Neural cell (in vitro differentiated cells): ENCODE results near the gene MIXL1. TPM values are rescaled to one million over a fixed set of nuclear protein-coding genes. Genes with fewer than 3 reads are reported as not detected.
"Not testable (repeated sequence)": the region's sequence is repeated elsewhere in the genome, so short reads cannot be mapped to it uniquely, and the experiment has no call there.

Experiments
- H2AFZ ChIP-seq: fragments of 200-600, 300-800 bp; sonication (generic), shearing (Covaris generic); 2 replicates; pipeline ENCODE4 v1.6.0; 2014; ENCODE audit warnings: low read depth, mild to moderate bottlenecking, antibody characterized with exemption, low read length, moderate library complexity
- H3F3A ChIP-seq: fragments of 200-600 bp; shearing (Covaris generic); 2 replicates; pipeline ENCODE4 v1.6.1; 2016; ENCODE audit warnings: mild to moderate bottlenecking, moderate library complexity, mixed read lengths, antibody characterized with exemption, low read length; ENCODE audit not compliant: insufficient read depth, poor library complexity, severe bottlenecking
- H3K27ac ChIP-seq: fragments of 200-600, 300-800 bp; sonication (generic), shearing (Covaris generic); 2 replicates; pipeline ENCODE4 v1.5.1; 2014; ENCODE audit warnings: mild to moderate bottlenecking, low read length, moderate library complexity
- H3K27me3 ChIP-seq: fragments of 300-800, 200-600 bp; sonication (generic), shearing (Covaris generic); 2 replicates; pipeline ENCODE4 v1.6.0; 2014; ENCODE audit warnings: mild to moderate bottlenecking, low read depth, low read length, moderate library complexity; ENCODE audit not compliant: insufficient read depth
- H3K36me3 ChIP-seq: fragments of 300-800, 200-600 bp; sonication (generic), shearing (Covaris generic); 2 replicates; pipeline ENCODE4 v1.5.1; 2014; ENCODE audit warnings: mild to moderate bottlenecking, antibody characterized with exemption, low read length, moderate library complexity; ENCODE audit not compliant: insufficient read depth
- H3K4me2 ChIP-seq: fragments of 300-800, 200-600 bp; sonication (generic), shearing (Covaris generic); 2 replicates; pipeline ENCODE4 v1.6.0; 2014; ENCODE audit warnings: mild to moderate bottlenecking, low read length
- H3K4me3 ChIP-seq: fragments of 300-800, 200-600 bp; sonication (generic), shearing (Covaris generic); 2 replicates; pipeline ENCODE4 v1.5.1; 2014; ENCODE audit warnings: mild to moderate bottlenecking, low read length, moderate library complexity
- H3K79me2 ChIP-seq: fragments of 200-600 bp; shearing (Covaris generic); replicated peaks from 2 replicates; pipeline ENCODE4 v1.6.0; 2014; ENCODE audit warnings: mild to moderate bottlenecking, low read length, moderate library complexity; ENCODE audit not compliant: insufficient read depth
- H3K9ac ChIP-seq: fragments of 300-800, 200-600 bp; sonication (generic), shearing (Covaris generic); 2 replicates; pipeline ENCODE4 v1.6.1; 2016; ENCODE audit warnings: mild to moderate bottlenecking, low read length, mixed read lengths
- H3K9me2 ChIP-seq: fragments of 200-600 bp; shearing (Covaris generic); 2 replicates; pipeline ENCODE4 v1.6.1; 2016; ENCODE audit warnings: mild to moderate bottlenecking, low read length, mixed read lengths; ENCODE audit not compliant: insufficient read depth
- H3K9me3 ChIP-seq: fragments of 200-600, 300-800 bp; sonication (generic), shearing (Covaris generic); 2 replicates; pipeline ENCODE4 v1.6.1; 2016; ENCODE audit warnings: mild to moderate bottlenecking, mixed run types, low read length, moderate library complexity, mixed read lengths
- H4K20me1 ChIP-seq: fragments of 200-600 bp; shearing (Covaris generic); 2 replicates; pipeline ENCODE4 v1.6.1; 2016; ENCODE audit warnings: mild to moderate bottlenecking, mixed run types; ENCODE audit not compliant: insufficient read depth
- EP300 ChIP-seq: fragments of 450-650 bp; conservative IDR thresholded peaks from 2 replicates; pipeline ENCODE4 v1.6.1; 2014; ENCODE audit warnings: antibody characterized with exemption, mild to moderate bottlenecking, moderate library complexity; ENCODE audit not compliant: poor library complexity, severe bottlenecking
- MXI1 ChIP-seq: fragments of 450-650 bp; conservative IDR thresholded peaks from 2 replicates; pipeline ENCODE4 v1.6.1; 2014; ENCODE audit warnings: antibody characterized with exemption, mild to moderate bottlenecking; ENCODE audit not compliant: poor library complexity, severe bottlenecking
- POLR2AphosphoS5 ChIP-seq: IDR thresholded peaks from 2 replicates; pipeline ENCODE4 v1.6.1; 2012
- RAD21 ChIP-seq: fragments of 450-650 bp; conservative IDR thresholded peaks from 2 replicates; pipeline ENCODE4 v1.6.1; 2014; ENCODE audit warnings: antibody characterized with exemption, mild to moderate bottlenecking, moderate library complexity
- TAF1 ChIP-seq: IDR thresholded peaks from 2 replicates; pipeline ENCODE4 v1.6.1; 2012; ENCODE audit warnings: low read depth
- polyA plus RNA-seq: library from polyadenylated mRNA; depleted of rRNA; stranded (reverse); fragments of >200 nt; gene quantifications from 2 replicates; pipeline ENCODE4 v1.2.3, GENCODE V29; 2014
- TF ChIP-seq, protein P1 (sequence below): IDR thresholded peaks from 2 replicates; pipeline ENCODE4 v1.6.1; 2012; ENCODE audit warnings: borderline replicate concordance
- TF ChIP-seq, protein P2 (sequence below): fragments of 450-650 bp; IDR thresholded peaks from 2 replicates; pipeline ENCODE4 v1.5.1; 2014; ENCODE audit warnings: antibody characterized with exemption, mild to moderate bottlenecking, moderate library complexity; ENCODE audit not compliant: poor library complexity, severe bottlenecking

The MIXL1 gene
- polyA plus RNA-seq, 1 donor from 2014 or later, result not detected

DNA sequence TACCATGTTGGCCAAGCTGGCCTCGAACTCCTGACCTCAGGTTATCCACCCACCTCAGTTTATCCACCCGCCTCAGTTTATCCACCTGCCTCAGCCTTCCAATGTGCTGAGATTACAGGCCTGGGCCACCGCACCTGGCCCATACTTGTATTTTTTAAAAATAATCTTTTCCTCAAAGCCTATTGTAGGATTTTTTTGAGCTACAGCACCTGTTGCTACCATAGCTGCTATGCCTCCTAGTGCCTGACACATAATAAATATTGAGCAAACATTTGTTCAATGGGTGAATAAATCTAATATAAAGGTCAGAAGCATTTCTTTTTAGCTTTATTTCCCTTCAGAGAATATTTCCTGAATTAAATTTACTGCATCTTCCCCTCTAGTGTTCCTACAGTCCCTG lies 21.2 kb upstream of the MIXL1 start:
- no peaks in the 10 kb centered on the region for H3F3A ChIP-seq
- no peaks in the 10 kb centered on the region for H3K79me2 ChIP-seq
- no peak overlapping the region for H3K9ac ChIP-seq
- H3K9me2 ChIP-seq, result no peaks in the 10 kb centered on the region
- no peak overlapping the region for H3K4me3 ChIP-seq
- no peaks in the 10 kb centered on the region for H4K20me1 ChIP-seq
- no peaks in the 10 kb centered on the region for H3K9me3 ChIP-seq
- TF ChIP-seq RAD21 (no peak), MXI1 (no peak)
- TF ChIP-seq, protein P1, sequence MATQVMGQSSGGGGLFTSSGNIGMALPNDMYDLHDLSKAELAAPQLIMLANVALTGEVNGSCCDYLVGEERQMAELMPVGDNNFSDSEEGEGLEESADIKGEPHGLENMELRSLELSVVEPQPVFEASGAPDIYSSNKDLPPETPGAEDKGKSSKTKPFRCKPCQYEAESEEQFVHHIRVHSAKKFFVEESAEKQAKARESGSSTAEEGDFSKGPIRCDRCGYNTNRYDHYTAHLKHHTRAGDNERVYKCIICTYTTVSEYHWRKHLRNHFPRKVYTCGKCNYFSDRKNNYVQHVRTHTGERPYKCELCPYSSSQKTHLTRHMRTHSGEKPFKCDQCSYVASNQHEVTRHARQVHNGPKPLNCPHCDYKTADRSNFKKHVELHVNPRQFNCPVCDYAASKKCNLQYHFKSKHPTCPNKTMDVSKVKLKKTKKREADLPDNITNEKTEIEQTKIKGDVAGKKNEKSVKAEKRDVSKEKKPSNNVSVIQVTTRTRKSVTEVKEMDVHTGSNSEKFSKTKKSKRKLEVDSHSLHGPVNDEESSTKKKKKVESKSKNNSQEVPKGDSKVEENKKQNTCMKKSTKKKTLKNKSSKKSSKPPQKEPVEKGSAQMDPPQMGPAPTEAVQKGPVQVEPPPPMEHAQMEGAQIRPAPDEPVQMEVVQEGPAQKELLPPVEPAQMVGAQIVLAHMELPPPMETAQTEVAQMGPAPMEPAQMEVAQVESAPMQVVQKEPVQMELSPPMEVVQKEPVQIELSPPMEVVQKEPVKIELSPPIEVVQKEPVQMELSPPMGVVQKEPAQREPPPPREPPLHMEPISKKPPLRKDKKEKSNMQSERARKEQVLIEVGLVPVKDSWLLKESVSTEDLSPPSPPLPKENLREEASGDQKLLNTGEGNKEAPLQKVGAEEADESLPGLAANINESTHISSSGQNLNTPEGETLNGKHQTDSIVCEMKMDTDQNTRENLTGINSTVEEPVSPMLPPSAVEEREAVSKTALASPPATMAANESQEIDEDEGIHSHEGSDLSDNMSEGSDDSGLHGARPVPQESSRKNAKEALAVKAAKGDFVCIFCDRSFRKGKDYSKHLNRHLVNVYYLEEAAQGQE, result no peak
- no peaks in the 10 kb centered on the region for H3K36me3 ChIP-seq
- no peak overlapping the region for H3K4me2 ChIP-seq
- no peak overlapping the region for H2AFZ ChIP-seq
- H3K27me3 ChIP-seq, result no peaks in the 10 kb centered on the region
- no peak overlapping the region for H3K27ac ChIP-seq

DNA sequence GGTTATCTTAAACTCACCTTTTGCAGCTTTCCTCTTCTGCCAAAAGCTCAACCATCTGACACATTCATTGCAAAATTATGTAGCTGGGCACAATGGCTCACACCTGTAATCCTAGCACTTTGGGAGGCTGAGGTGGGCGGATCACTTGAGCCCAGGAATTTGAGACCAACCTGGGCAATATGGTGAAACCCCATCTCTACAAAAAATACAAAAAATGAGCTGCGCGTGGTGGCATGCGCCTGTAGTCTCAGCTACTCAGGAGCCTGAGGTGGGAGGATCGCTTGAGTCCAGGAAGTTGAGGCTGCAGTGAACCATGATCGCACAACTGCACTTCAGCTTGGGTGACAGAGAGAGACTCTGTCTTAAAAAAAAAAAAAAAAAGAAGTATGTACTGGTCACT lies 20.8 kb upstream of the MIXL1 start:
- not testable (repeated sequence) for H3K4me2 ChIP-seq, H3K9me2 ChIP-seq, H3K79me2 ChIP-seq, H3K9me3 ChIP-seq, H2AFZ ChIP-seq, H3F3A ChIP-seq, H3K27me3 ChIP-seq, H3K27ac ChIP-seq, H4K20me1 ChIP-seq, H3K36me3 ChIP-seq, H3K9ac ChIP-seq, H3K4me3 ChIP-seq

DNA sequence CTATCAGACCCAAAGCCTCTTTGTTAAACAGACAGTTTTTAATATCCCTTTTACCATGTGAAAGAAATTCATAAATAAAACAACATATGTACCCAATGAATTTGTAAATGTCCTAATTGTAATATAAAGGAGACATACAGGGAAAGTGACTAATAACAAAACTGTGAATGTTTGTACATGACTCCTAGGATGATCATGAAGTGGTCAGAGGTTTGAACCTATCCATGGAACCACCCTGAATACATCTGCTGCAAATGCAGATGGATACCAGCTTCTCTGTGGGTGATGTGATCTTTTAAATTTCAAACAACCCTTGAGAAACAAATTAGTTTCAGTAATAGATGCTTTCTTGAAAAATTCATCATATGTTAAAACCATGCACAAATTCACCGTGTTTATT lies 20.2 kb upstream of the MIXL1 start:
- Histone ChIP-seq H3K9ac (no peak overlapping the region), H3K27ac (no peak overlapping the region), H3K79me2 (no peaks in the 10 kb centered on the region), H3K4me2 (no peak overlapping the region), H3K36me3 (no peaks in the 10 kb centered on the region), H3K27me3 (no peaks in the 10 kb centered on the region), H3K4me3 (no peak overlapping the region), H4K20me1 (no peaks in the 10 kb centered on the region), H3K9me2 (no peaks in the 10 kb centered on the region), H3K9me3 (no peaks in the 10 kb centered on the region), H3F3A (no peaks in the 10 kb centered on the region), H2AFZ (no peak overlapping the region)
- TF ChIP-seq MXI1, result no peak
- no peak for TF ChIP-seq RAD21
- TF ChIP-seq POLR2AphosphoS5, result no peak
- TF ChIP-seq, protein P2, sequence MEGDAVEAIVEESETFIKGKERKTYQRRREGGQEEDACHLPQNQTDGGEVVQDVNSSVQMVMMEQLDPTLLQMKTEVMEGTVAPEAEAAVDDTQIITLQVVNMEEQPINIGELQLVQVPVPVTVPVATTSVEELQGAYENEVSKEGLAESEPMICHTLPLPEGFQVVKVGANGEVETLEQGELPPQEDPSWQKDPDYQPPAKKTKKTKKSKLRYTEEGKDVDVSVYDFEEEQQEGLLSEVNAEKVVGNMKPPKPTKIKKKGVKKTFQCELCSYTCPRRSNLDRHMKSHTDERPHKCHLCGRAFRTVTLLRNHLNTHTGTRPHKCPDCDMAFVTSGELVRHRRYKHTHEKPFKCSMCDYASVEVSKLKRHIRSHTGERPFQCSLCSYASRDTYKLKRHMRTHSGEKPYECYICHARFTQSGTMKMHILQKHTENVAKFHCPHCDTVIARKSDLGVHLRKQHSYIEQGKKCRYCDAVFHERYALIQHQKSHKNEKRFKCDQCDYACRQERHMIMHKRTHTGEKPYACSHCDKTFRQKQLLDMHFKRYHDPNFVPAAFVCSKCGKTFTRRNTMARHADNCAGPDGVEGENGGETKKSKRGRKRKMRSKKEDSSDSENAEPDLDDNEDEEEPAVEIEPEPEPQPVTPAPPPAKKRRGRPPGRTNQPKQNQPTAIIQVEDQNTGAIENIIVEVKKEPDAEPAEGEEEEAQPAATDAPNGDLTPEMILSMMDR, result no peak
- TF ChIP-seq TAF1, result no peak
- TF ChIP-seq EP300, result no peak
